IMR-90 (cell line): ENCODE results near the gene LTN1. TPM values are rescaled to one million over a fixed set of nuclear protein-coding genes. Genes with fewer than 3 reads are reported as not detected.

Source experiments
- ATAC-seq: fragments of 200-7000 bp; cut with Tn5 transposase; 2 replicates; pipeline ENCODE4 v1.9.1; 2020; ENCODE audit warnings: low read depth, mild to moderate bottlenecking, moderate library complexity
- BruUV-seq: library from RNA; stranded (reverse); fragments of 400-500 nt; replicated peaks from 2 replicates; lab custom pipeline; 2021; lab: Mats Ljungman, UMichigan
- CTCF ChIA-PET: fragments of 300-600 bp; formaldehyde crosslinking; extraction: SDS; loops from one replicate; lab custom pipeline; 2021; ENCODE audit warnings: antibody characterized with exemption; lab: Yijun Ruan, JAX
- POLR2A ChIA-PET: fragments of 300-600 bp; sonication (Branson Sonifier 250); formaldehyde crosslinking; loops from one replicate; lab custom pipeline; 2022; ENCODE audit warnings: antibody characterized with exemption; ENCODE audit not compliant: unreplicated experiment; lab: Charles Lee
- DNase-seq: peaks from one replicate; pipeline ENCODE4 v3.0.0; 2013
- H2AFZ ChIP-seq: replicated peaks from 2 replicates; pipeline ENCODE3; 2013; ENCODE audit warnings: low read length, mild to moderate bottlenecking; ENCODE audit not compliant: poor library complexity
- H2AK5ac ChIP-seq: 2 replicates; pipeline ENCODE4 v1.6.1; 2013; ENCODE audit warnings: low read depth, low read length, inconsistent platforms
- H2AK9ac ChIP-seq: replicated peaks from 2 replicates; pipeline ENCODE3; 2013; ENCODE audit warnings: mild to moderate bottlenecking, low read depth, low read length, moderate library complexity; ENCODE audit not compliant: poor library complexity
- H2BK120ac ChIP-seq: 2 replicates; pipeline ENCODE4 v1.6.1; 2013; ENCODE audit warnings: low read depth, low read length, inconsistent platforms
- H2BK15ac ChIP-seq: 3 replicates; pipeline ENCODE4 v1.6.1; 2013; ENCODE audit warnings: low read depth, low read length, inconsistent platforms
- H2BK20ac ChIP-seq: 2 replicates; pipeline ENCODE4 v1.6.1; 2013; ENCODE audit warnings: low read depth, mild to moderate bottlenecking, inconsistent platforms, low read length, moderate library complexity
- H2BK5ac ChIP-seq: 2 replicates; pipeline ENCODE4 v1.6.1; 2013; ENCODE audit warnings: mild to moderate bottlenecking, low read depth, low read length, inconsistent platforms; ENCODE audit not compliant: poor library complexity, severe bottlenecking
- H3K14ac ChIP-seq: replicated peaks from 2 replicates; pipeline ENCODE4 v1.6.1; 2013; ENCODE audit warnings: low read depth, low read length, inconsistent platforms
- H3K18ac ChIP-seq: 2 replicates; pipeline ENCODE4 v1.6.1; 2013; ENCODE audit warnings: low read depth, low read length, control low read depth
- H3K23ac ChIP-seq: 2 replicates; pipeline ENCODE4 v1.6.1; 2013; ENCODE audit warnings: low read depth, low read length, inconsistent platforms
- H3K27ac ChIP-seq: 2 replicates; pipeline ENCODE4 v1.5.1; 2013; ENCODE audit warnings: mild to moderate bottlenecking, control low read depth, low read length; ENCODE audit not compliant: insufficient read depth
- H3K27me3 ChIP-seq: 2 replicates; pipeline ENCODE4 v1.6.1; 2013; ENCODE audit warnings: low read length; ENCODE audit not compliant: control insufficient read depth, insufficient read depth
- H3K36me3 ChIP-seq: 2 replicates; pipeline ENCODE4 v1.6.1; 2013; ENCODE audit warnings: low read length, mixed read lengths; ENCODE audit not compliant: control insufficient read depth, insufficient read depth
- H3K4ac ChIP-seq: 2 replicates; pipeline ENCODE4 v1.6.1; 2013; ENCODE audit warnings: low read depth, low read length, inconsistent platforms
- H3K4me1 ChIP-seq: 2 replicates; pipeline ENCODE4 v1.6.1; 2013; ENCODE audit warnings: low read length, mixed read lengths; ENCODE audit not compliant: control insufficient read depth, insufficient read depth
- H3K4me2 ChIP-seq: 2 replicates; pipeline ENCODE4 v1.6.1; 2013; ENCODE audit warnings: low read depth, mild to moderate bottlenecking, control low read depth, low read length, moderate library complexity
- H3K4me3 ChIP-seq: 2 replicates; pipeline ENCODE4 v1.5.1; 2013; ENCODE audit warnings: low read depth, mild to moderate bottlenecking, control low read depth, low read length, moderate library complexity; ENCODE audit not compliant: insufficient read depth
- H3K56ac ChIP-seq: 2 replicates; pipeline ENCODE4 v1.6.1; 2013; ENCODE audit warnings: low read length, inconsistent platforms; ENCODE audit not compliant: insufficient read depth; ENCODE audit errors: extremely low read depth
- H3K79me1 ChIP-seq, 2 experiments: 2 replicates each; pipeline ENCODE4 v1.6.1; 2013; ENCODE audit warnings: low read length in 2 of 2, inconsistent platforms in 1 of 2, low read depth in 1 of 2
- H3K9ac ChIP-seq: 2 replicates; pipeline ENCODE4 v1.6.1; 2013; ENCODE audit warnings: low read depth, low read length, control low read depth
- H3K9me1 ChIP-seq: 2 replicates; pipeline ENCODE4 v1.6.1; 2013; ENCODE audit warnings: low read length, inconsistent platforms; ENCODE audit not compliant: insufficient read depth
- H3K9me3 ChIP-seq: 2 replicates; pipeline ENCODE4 v1.6.1; 2013; ENCODE audit warnings: low read length; ENCODE audit not compliant: control insufficient read depth, insufficient read depth
- H4K20me1 ChIP-seq: 2 replicates; pipeline ENCODE4 v1.6.1; 2013; ENCODE audit warnings: low read length, inconsistent platforms; ENCODE audit not compliant: insufficient read depth
- H4K5ac ChIP-seq: 2 replicates; pipeline ENCODE4 v1.6.1; 2013; ENCODE audit warnings: mild to moderate bottlenecking, low read depth, low read length, control low read depth
- H4K8ac ChIP-seq, 2 experiments: 2 replicates each; pipeline ENCODE4 v1.6.1; 2013; ENCODE audit warnings: low read depth in 2 of 2, low read length in 2 of 2, control low read depth in 1 of 2, inconsistent platforms in 1 of 2
- H4K91ac ChIP-seq: 2 replicates; pipeline ENCODE4 v1.6.1; 2013; ENCODE audit warnings: low read depth, low read length, inconsistent platforms; ENCODE audit not compliant: insufficient read depth
- BHLHE40 ChIP-seq: fragments of 150-350 bp; IDR thresholded peaks from 2 replicates; pipeline ENCODE4 v1.6.1; 2016; ENCODE audit warnings: mild to moderate bottlenecking, low read depth, low read length
- CEBPB ChIP-seq: IDR thresholded peaks from 2 replicates; pipeline ENCODE4 v1.6.1; 2012; ENCODE audit warnings: low read depth, low read length, improper control_type of control experiment
- CHD1 ChIP-seq: IDR thresholded peaks from 2 replicates; pipeline ENCODE4 v1.6.1; 2012; ENCODE audit warnings: low read depth, low read length, improper control_type of control experiment
- FOS ChIP-seq: fragments of 150-350 bp; IDR thresholded peaks from 2 replicates; pipeline ENCODE4 v1.6.1; 2016; ENCODE audit warnings: low read depth, low read length
- MAFK ChIP-seq: IDR thresholded peaks from 2 replicates; pipeline ENCODE4 v1.6.1; 2012; ENCODE audit warnings: low read depth, low read length, improper control_type of control experiment
- MAZ ChIP-seq: IDR thresholded peaks from 2 replicates; pipeline ENCODE4 v1.6.1; 2012; ENCODE audit warnings: low read depth, mild to moderate bottlenecking, low read length, improper control_type of control experiment, moderate library complexity, borderline replicate concordance
- MXI1 ChIP-seq: IDR thresholded peaks from 2 replicates; pipeline ENCODE4 v1.6.1; 2012; ENCODE audit warnings: low read depth, mild to moderate bottlenecking, low read length, moderate library complexity, borderline replicate concordance
- NFE2L2 ChIP-seq: fragments of 150-350 bp; IDR thresholded peaks from 2 replicates; pipeline ENCODE4 v1.6.1; 2016; ENCODE audit warnings: low read depth, mild to moderate bottlenecking, low read length
- POLR2A ChIP-seq: IDR thresholded peaks from 2 replicates; pipeline ENCODE4 v1.6.1; 2012; ENCODE audit warnings: mild to moderate bottlenecking, low read depth, low read length
- RAD21 ChIP-seq: IDR thresholded peaks from 2 replicates; pipeline ENCODE4 v1.6.1; 2012; ENCODE audit warnings: low read length, improper control_type of control experiment
- RCOR1 ChIP-seq: IDR thresholded peaks from 2 replicates; pipeline ENCODE4 v1.6.1; 2012; ENCODE audit warnings: mild to moderate bottlenecking, low read length, improper control_type of control experiment; ENCODE audit not compliant: insufficient replicate concordance
- RFX5 ChIP-seq: IDR thresholded peaks from 2 replicates; pipeline ENCODE4 v1.8.0; 2012; ENCODE audit warnings: low read depth, mild to moderate bottlenecking, low read length, moderate library complexity
- SMC3 ChIP-seq: fragments of 150-350 bp; IDR thresholded peaks from 2 replicates; pipeline ENCODE4 v1.6.1; 2016; ENCODE audit warnings: low read depth, mild to moderate bottlenecking, antibody characterized with exemption, low read length, moderate library complexity
- WGBS, 2 experiments: methylation state at CpG; one replicate each; pipeline versions ENCODE4 v1.1.5 to v1.1.7; 2013; ENCODE audit warnings: missing lambda C conversion rate in 2 of 2; ENCODE audit not compliant: insufficient read length in 1 of 2; ENCODE audit errors: extremely low coverage in 2 of 2; 5-methylcytosine and 5-hydroxymethylcytosine counted together
- dilution Hi-C: fragments of 300-500 bp; cut with HindIII; formaldehyde crosslinking; loops from one replicate; pipeline ENCODE4 v1.14.3; 2018; ENCODE audit warnings: low sequenced_read_pairs; ENCODE audit not compliant: unreplicated experiment
- in situ Hi-C: fragments of 300-500 bp; cut with MboI; formaldehyde crosslinking; loops from 3 replicates; pipeline ENCODE4 v1.14.3; 2019; ENCODE audit warnings: low sequenced_read_pairs, inconsistent platforms, mixed read lengths
- intact Hi-C: fragments of 100-400 bp; cut with micrococcal nuclease; formaldehyde crosslinking; loops from 2 replicates; pipeline ENCODE4 v1.10.0; 2022
- polyA plus RNA-seq, 3 experiments: library from polyadenylated mRNA; depleted of rRNA; stranded (reverse); fragments of >200 nt; gene quantifications; 2 replicates each; pipeline ENCODE4 v1.2.3, GENCODE V29; 2012; ENCODE audit warnings: low replicate concordance in 1 of 3
- total RNA-seq: library from RNA; depleted of rRNA; stranded (reverse); fragments of >200 nt; gene quantifications from 2 replicates; pipeline ENCODE4 v1.2.3, GENCODE V29; 2012
- TF ChIP-seq, protein P1 (sequence below): fragments of 150-350 bp; IDR thresholded peaks from 2 replicates; pipeline ENCODE4 v1.6.1; 2016; ENCODE audit warnings: low read depth, mild to moderate bottlenecking, low read length, moderate library complexity, borderline replicate concordance
- TF ChIP-seq, protein P2 (sequence below): fragments of 150-350 bp; IDR thresholded peaks from 2 replicates; pipeline ENCODE4 v1.6.1; 2017; ENCODE audit warnings: mild to moderate bottlenecking, antibody characterized with exemption, low read length, low read depth
- TF ChIP-seq, protein P3 (sequence below): conservative IDR thresholded peaks from 2 replicates; pipeline ENCODE4 v1.5.1; 2012; ENCODE audit warnings: mild to moderate bottlenecking, low read depth, low read length, improper control_type of control experiment

LTN1 gene
- total and polyA plus RNA-seq, 2 of the 4 experiments (the other 2 are of a cell fraction), result 6.7 to 35.5 TPM

DNA sequence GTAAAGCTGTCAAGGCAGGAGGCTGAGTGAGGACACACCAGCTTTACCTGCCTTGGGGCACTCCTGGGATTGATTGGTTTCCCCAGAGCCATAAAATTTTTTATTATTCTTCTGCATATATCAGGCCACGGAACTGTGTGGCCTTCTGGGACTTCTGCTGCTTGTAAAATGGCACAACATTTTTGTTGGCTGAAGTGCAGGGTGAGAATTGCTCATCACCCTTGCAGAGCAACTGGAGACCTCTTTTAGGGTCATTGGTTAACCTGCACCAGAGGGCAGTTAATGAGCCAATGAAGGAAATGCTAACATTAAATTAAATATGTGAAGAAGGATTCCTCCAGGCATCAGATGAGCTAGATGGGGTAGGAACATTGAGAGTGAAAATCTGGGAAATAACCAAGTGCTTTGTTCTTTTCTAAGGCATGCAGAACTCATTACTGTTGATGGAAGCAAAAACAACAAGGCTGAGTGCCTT, 87.7 kb downstream of the LTN1 start:
- Histone ChIP-seq H3K27me3 (no peaks in the 10 kb centered on the region), H3K27ac (no peak overlapping the region), H2BK120ac (no peak overlapping the region), H3K9me1 (no peaks in the 10 kb centered on the region), H4K20me1 (no peaks in the 10 kb centered on the region), H2BK5ac (no peak overlapping the region), H3K4me1 (no peaks in the 10 kb centered on the region), H2AK5ac (no peak overlapping the region), H3K4me3 (no peak overlapping the region), H3K14ac (no peak overlapping the region), H4K8ac (no peak overlapping the region), H3K79me1 (no peaks in the 10 kb centered on the region), H2BK20ac (no peak overlapping the region), H4K91ac (no peak overlapping the region), H3K23ac (no peak overlapping the region), H2BK15ac (no peak overlapping the region), H3K36me3 (no peaks in the 10 kb centered on the region), H2AK9ac (no peak overlapping the region), H4K5ac (no peak overlapping the region), H2AFZ (no peak overlapping the region), H3K9ac (no peak overlapping the region), H3K18ac (no peak overlapping the region), H3K56ac (no peak overlapping the region), H3K4me2 (no peak overlapping the region), H3K4ac (no peak overlapping the region), H3K9me3 (no peaks in the 10 kb centered on the region)
- CTCF ChIA-PET, result interaction anchor here (0.6 kb wide), 1 partner anchor 11 kb away, joined by 5 read pairs; no protein-coding TSS in a partner anchor
- no TSS peak for BruUV-seq
- ATAC-seq (no peak), DNase-seq (no peak)
- POLR2A ChIA-PET, result no interaction called here
- no peak for TF ChIP-seq FOS
- TF ChIP-seq MAFK, result no peak
- TF ChIP-seq, protein P1, sequence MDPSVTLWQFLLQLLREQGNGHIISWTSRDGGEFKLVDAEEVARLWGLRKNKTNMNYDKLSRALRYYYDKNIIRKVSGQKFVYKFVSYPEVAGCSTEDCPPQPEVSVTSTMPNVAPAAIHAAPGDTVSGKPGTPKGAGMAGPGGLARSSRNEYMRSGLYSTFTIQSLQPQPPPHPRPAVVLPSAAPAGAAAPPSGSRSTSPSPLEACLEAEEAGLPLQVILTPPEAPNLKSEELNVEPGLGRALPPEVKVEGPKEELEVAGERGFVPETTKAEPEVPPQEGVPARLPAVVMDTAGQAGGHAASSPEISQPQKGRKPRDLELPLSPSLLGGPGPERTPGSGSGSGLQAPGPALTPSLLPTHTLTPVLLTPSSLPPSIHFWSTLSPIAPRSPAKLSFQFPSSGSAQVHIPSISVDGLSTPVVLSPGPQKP, result no peak
- TF ChIP-seq, protein P2, sequence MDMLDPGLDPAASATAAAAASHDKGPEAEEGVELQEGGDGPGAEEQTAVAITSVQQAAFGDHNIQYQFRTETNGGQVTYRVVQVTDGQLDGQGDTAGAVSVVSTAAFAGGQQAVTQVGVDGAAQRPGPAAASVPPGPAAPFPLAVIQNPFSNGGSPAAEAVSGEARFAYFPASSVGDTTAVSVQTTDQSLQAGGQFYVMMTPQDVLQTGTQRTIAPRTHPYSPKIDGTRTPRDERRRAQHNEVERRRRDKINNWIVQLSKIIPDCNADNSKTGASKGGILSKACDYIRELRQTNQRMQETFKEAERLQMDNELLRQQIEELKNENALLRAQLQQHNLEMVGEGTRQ, result no peak
- TF ChIP-seq RAD21, result no peak
- TF ChIP-seq RFX5, result no peak
- no peak for TF ChIP-seq NFE2L2
- TF ChIP-seq, protein P3, sequence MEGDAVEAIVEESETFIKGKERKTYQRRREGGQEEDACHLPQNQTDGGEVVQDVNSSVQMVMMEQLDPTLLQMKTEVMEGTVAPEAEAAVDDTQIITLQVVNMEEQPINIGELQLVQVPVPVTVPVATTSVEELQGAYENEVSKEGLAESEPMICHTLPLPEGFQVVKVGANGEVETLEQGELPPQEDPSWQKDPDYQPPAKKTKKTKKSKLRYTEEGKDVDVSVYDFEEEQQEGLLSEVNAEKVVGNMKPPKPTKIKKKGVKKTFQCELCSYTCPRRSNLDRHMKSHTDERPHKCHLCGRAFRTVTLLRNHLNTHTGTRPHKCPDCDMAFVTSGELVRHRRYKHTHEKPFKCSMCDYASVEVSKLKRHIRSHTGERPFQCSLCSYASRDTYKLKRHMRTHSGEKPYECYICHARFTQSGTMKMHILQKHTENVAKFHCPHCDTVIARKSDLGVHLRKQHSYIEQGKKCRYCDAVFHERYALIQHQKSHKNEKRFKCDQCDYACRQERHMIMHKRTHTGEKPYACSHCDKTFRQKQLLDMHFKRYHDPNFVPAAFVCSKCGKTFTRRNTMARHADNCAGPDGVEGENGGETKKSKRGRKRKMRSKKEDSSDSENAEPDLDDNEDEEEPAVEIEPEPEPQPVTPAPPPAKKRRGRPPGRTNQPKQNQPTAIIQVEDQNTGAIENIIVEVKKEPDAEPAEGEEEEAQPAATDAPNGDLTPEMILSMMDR, result no peak
- no peak for TF ChIP-seq MAZ
- no peak for TF ChIP-seq RCOR1
- TF ChIP-seq POLR2A, result no peak
- no peak for TF ChIP-seq MXI1
- TF ChIP-seq SMC3, result no peak
- TF ChIP-seq CEBPB, result no peak
- TF ChIP-seq BHLHE40, result no peak
- TF ChIP-seq CHD1, result no peak
- in situ Hi-C loops (no loop called here), intact Hi-C loops (no loop called here), dilution Hi-C loops (no loop called here)
- no CpG with 5 or more reads among the region's 1 CpG for WGBS, 2 experiments
